GM18951 (cell line): Measurements from ENCODE around the gene OR2W3.
"Not testable (repeated sequence)": the region's sequence is repeated elsewhere in the genome, so short reads cannot be mapped to it uniquely, and the experiment has no call there.

Source experiments
- POLR2A ChIP-seq: IDR thresholded peaks from 4 replicates; pipeline ENCODE4 v1.6.1; 2011; ENCODE audit warnings: mild to moderate bottlenecking; ENCODE audit not compliant: insufficient read length, insufficient read depth; ENCODE audit errors: extremely low read depth
- in situ Hi-C: fragments of 300-500 bp; cut with MboI; formaldehyde crosslinking; loops from one replicate; pipeline ENCODE4 v1.12.0; 2022; ENCODE audit warnings: low sequenced_read_pairs, mixed read lengths, inconsistent platforms; ENCODE audit not compliant: unreplicated experiment

Gene OR2W3

GRCh38 chr1:247895976-247896375 is 589 bp downstream of the OR2W3 start:
- TF ChIP-seq POLR2A: no peak
- in situ Hi-C loops: no loop called here

- in situ Hi-C loops: no loop called here
- TF ChIP-seq POLR2A: no peak
Observed at GRCh38 chr1:247904122-247904521, 8.7 kb downstream of the OR2W3 start.

- in situ Hi-C loops: no loop called here
- TF ChIP-seq POLR2A: no peak
Observed at GRCh38 chr1:247905181-247905580, 9.8 kb downstream of the OR2W3 start.

GRCh38 chr1:247905910-247906503 is 10.6 kb downstream of the OR2W3 start:
- in situ Hi-C loops: no loop called here

GRCh38 chr1:247906504-247907047 is 11.2 kb downstream of the OR2W3 start:
- no peak for TF ChIP-seq POLR2A
- in situ Hi-C loops: no loop called here

More at GRCh38 chr1:247905910-247906503, 10.6 kb downstream of the OR2W3 start:
- TF ChIP-seq POLR2A: no peak

GRCh38 chr1:247908766-247909165 is 13.4 kb downstream of the OR2W3 start:
- in situ Hi-C loops: no loop called here
- no peak for TF ChIP-seq POLR2A

GRCh38 chr1:247913786-247914185 is 18.4 kb downstream of the OR2W3 start:
- in situ Hi-C loops: no loop called here
- TF ChIP-seq POLR2A: no peak

GRCh38 chr1:247914941-247915662 is 19.7 kb downstream of the OR2W3 start:
- TF ChIP-seq POLR2A: no peak

GRCh38 chr1:247919952-247920351 is 24.6 kb downstream of the OR2W3 start, which contains the start of gene OR2T8:
Gene OR2T8 (plus strand): TSS chr1:247920252. CDS start chr1:247921018, 766 bp downstream.
- in situ Hi-C loops: no loop called here
- TF ChIP-seq POLR2A: no peak

More at GRCh38 chr1:247914941-247915662, 19.7 kb downstream of the OR2W3 start:
- in situ Hi-C loops: no loop called here

- in situ Hi-C loops: no loop called here
- TF ChIP-seq POLR2A: no peak
Observed at GRCh38 chr1:247923941-247924340, 28.6 kb downstream of the OR2W3 start.

GRCh38 chr1:247924868-247925267 is 29.5 kb downstream of the OR2W3 start, which contains the start of gene OR2AJ1:
Gene OR2AJ1 (plus strand): TSS chr1:247924889. CDS start chr1:247933769, 8,880 bp downstream.
- TF ChIP-seq POLR2A: no peak
- in situ Hi-C loops: no loop called here

GRCh38 chr1:247933989-247934388 is 38.6 kb downstream of the OR2W3 start:
- in situ Hi-C loops: no loop called here
- no peak for TF ChIP-seq POLR2A

GRCh38 chr1:247935781-247936180 is 40.4 kb downstream of the OR2W3 start:
- no peak for TF ChIP-seq POLR2A
- in situ Hi-C loops: no loop called here

- no peak for TF ChIP-seq POLR2A
- in situ Hi-C loops: no loop called here
Observed at GRCh38 chr1:247936415-247936814, 41.0 kb downstream of the OR2W3 start.

- in situ Hi-C loops: not testable (repeated sequence)
Observed at GRCh38 chr1:247936965-247937734, 41.8 kb downstream of the OR2W3 start.
